ENCODE measurements around the gene BCL2L1.

Gene BCL2L1

GRCh38 chr20:31705598-31706597, 16.8 kb downstream of the BCL2L1 start:
- no peak overlapping the region for H3K4me3 ChIP-seq (ENCODE audit: low read depth in 1 of 2, low read length in 2 of 2)
- peaks cover 10% of the 10 kb centered on the region for H3K4me1 ChIP-seq (ENCODE audit: insufficient read depth, low read length)
- H3K36me3 ChIP-seq (ENCODE audit: insufficient read depth, low read length): peaks cover 22% of the 10 kb centered on the region
- no peak overlapping the region for H3K9ac ChIP-seq (ENCODE audit: low read length)
- no peaks in the 10 kb centered on the region for H3K27me3 ChIP-seq (ENCODE audit: control insufficient read depth in 1 of 2, insufficient read depth in 2 of 2, low read length in 2 of 2)
- no peak overlapping the region for H3K27ac ChIP-seq (ENCODE audit: low read depth, low read length)
- H3K9me3 ChIP-seq (ENCODE audit: low read length): no peaks in the 10 kb centered on the region

- no peaks in the 10 kb centered on the region for H3K27me3 ChIP-seq (ENCODE audit: control insufficient read depth in 1 of 2, insufficient read depth in 2 of 2, low read length in 2 of 2)
- no peak overlapping the region for H3K4me3 ChIP-seq (ENCODE audit: low read depth in 1 of 2, low read length in 2 of 2)
- peaks cover 20% of the 10 kb centered on the region for H3K36me3 ChIP-seq (ENCODE audit: insufficient read depth, low read length)
- peaks cover 15% of the 10 kb centered on the region for H3K4me1 ChIP-seq (ENCODE audit: insufficient read depth, low read length)
- no peaks in the 10 kb centered on the region for H3K9me3 ChIP-seq (ENCODE audit: low read length)
- H3K9ac ChIP-seq (ENCODE audit: low read length): no peak overlapping the region
- H3K27ac ChIP-seq (ENCODE audit: low read depth, low read length): no peak overlapping the region
Measured at GRCh38 chr20:31705191-31705590, 17.5 kb downstream of the BCL2L1 start.

- peaks cover 22% of the 10 kb centered on the region for H3K4me1 ChIP-seq (ENCODE audit: insufficient read depth, low read length)
- peak overlapping the region; percentile 21 for H3K27ac ChIP-seq (ENCODE audit: low read depth, low read length)
- peaks cover 20% of the 10 kb centered on the region for H3K36me3 ChIP-seq (ENCODE audit: insufficient read depth, low read length)
- H3K9me3 ChIP-seq (ENCODE audit: low read length): no peaks in the 10 kb centered on the region
- no peaks in the 10 kb centered on the region for H3K27me3 ChIP-seq (ENCODE audit: control insufficient read depth in 1 of 2, insufficient read depth in 2 of 2, low read length in 2 of 2)
- no peak overlapping the region for H3K4me3 ChIP-seq (ENCODE audit: low read depth in 1 of 2, low read length in 2 of 2)
- no peak overlapping the region for H3K9ac ChIP-seq (ENCODE audit: low read length)
Measured at GRCh38 chr20:31704225-31705119, 18.2 kb downstream of the BCL2L1 start.

GRCh38 chr20:31701591-31701990, 21.1 kb downstream of the BCL2L1 start:
- no peak overlapping the region for H3K4me3 ChIP-seq (ENCODE audit: low read depth in 1 of 2, low read length in 2 of 2)
- H3K4me1 ChIP-seq (ENCODE audit: insufficient read depth, low read length): peaks cover 16% of the 10 kb centered on the region
- H3K27ac ChIP-seq (ENCODE audit: low read depth, low read length): no peak overlapping the region
- peaks cover 3% of the 10 kb centered on the region for H3K36me3 ChIP-seq (ENCODE audit: insufficient read depth, low read length)
- H3K9me3 ChIP-seq (ENCODE audit: low read length): no peaks in the 10 kb centered on the region
- H3K27me3 ChIP-seq (ENCODE audit: control insufficient read depth in 1 of 2, insufficient read depth in 2 of 2, low read length in 2 of 2): no peaks in the 10 kb centered on the region
- H3K9ac ChIP-seq (ENCODE audit: low read length): no peak overlapping the region

GRCh38 chr20:31700747-31701146, 21.9 kb downstream of the BCL2L1 start:
- peaks cover 16% of the 10 kb centered on the region for H3K4me1 ChIP-seq (ENCODE audit: insufficient read depth, low read length)
- H3K36me3 ChIP-seq (ENCODE audit: insufficient read depth, low read length): no peaks in the 10 kb centered on the region
- no peak overlapping the region for H3K27ac ChIP-seq (ENCODE audit: low read depth, low read length)
- H3K9ac ChIP-seq (ENCODE audit: low read length): no peak overlapping the region
- H3K27me3 ChIP-seq (ENCODE audit: control insufficient read depth in 1 of 2, insufficient read depth in 2 of 2, low read length in 2 of 2): no peaks in the 10 kb centered on the region
- no peaks in the 10 kb centered on the region for H3K9me3 ChIP-seq (ENCODE audit: low read length)
- no peak overlapping the region for H3K4me3 ChIP-seq (ENCODE audit: low read depth in 1 of 2, low read length in 2 of 2)

GRCh38 chr20:31699801-31700728, 22.6 kb downstream of the BCL2L1 start:
- Histone ChIP-seq H3K27ac (ENCODE audit: low read depth, low read length) (peak overlapping the region; percentile 52), H3K36me3 (ENCODE audit: insufficient read depth, low read length) (no peaks in the 10 kb centered on the region), H3K27me3 (ENCODE audit: control insufficient read depth in 1 of 2, insufficient read depth in 2 of 2, low read length in 2 of 2) (no peaks in the 10 kb centered on the region), H3K4me1 (ENCODE audit: insufficient read depth, low read length) (peaks cover 16% of the 10 kb centered on the region), H3K9ac (ENCODE audit: low read length) (no peak overlapping the region), H3K9me3 (ENCODE audit: low read length) (no peaks in the 10 kb centered on the region), H3K4me3 (ENCODE audit: low read depth in 1 of 2, low read length in 2 of 2) (no peak overlapping the region)

GRCh38 chr20:31698803-31699718, 23.6 kb downstream of the BCL2L1 start:
- Histone ChIP-seq H3K9ac (ENCODE audit: low read length) (no peak overlapping the region), H3K27ac (ENCODE audit: low read depth, low read length) (peak overlapping the region; percentile 61), H3K9me3 (ENCODE audit: low read length) (no peaks in the 10 kb centered on the region), H3K27me3 (ENCODE audit: control insufficient read depth in 1 of 2, insufficient read depth in 2 of 2, low read length in 2 of 2) (no peaks in the 10 kb centered on the region), H3K4me1 (ENCODE audit: insufficient read depth, low read length) (peaks cover 16% of the 10 kb centered on the region), H3K4me3 (ENCODE audit: low read depth in 1 of 2, low read length in 2 of 2) (peak overlapping the region in 1 of 2 donors; percentile 4), H3K36me3 (ENCODE audit: insufficient read depth, low read length) (no peaks in the 10 kb centered on the region)

GRCh38 chr20:31698243-31698802, 24.3 kb downstream of the BCL2L1 start:
- Histone ChIP-seq H3K36me3 (ENCODE audit: insufficient read depth, low read length) (no peaks in the 10 kb centered on the region), H3K9me3 (ENCODE audit: low read length) (no peaks in the 10 kb centered on the region), H3K4me1 (ENCODE audit: insufficient read depth, low read length) (peaks cover 16% of the 10 kb centered on the region), H3K4me3 (ENCODE audit: low read depth in 1 of 2, low read length in 2 of 2) (no peak overlapping the region), H3K27ac (ENCODE audit: low read depth, low read length) (peak overlapping the region; percentile 61), H3K9ac (ENCODE audit: low read length) (no peak overlapping the region), H3K27me3 (ENCODE audit: control insufficient read depth in 1 of 2, insufficient read depth in 2 of 2, low read length in 2 of 2) (no peaks in the 10 kb centered on the region)

- H3K4me1 ChIP-seq (ENCODE audit: insufficient read depth, low read length): peaks cover 16% of the 10 kb centered on the region
- peaks cover 3% of the 10 kb centered on the region for H3K36me3 ChIP-seq (ENCODE audit: insufficient read depth, low read length)
- H3K27me3 ChIP-seq (ENCODE audit: control insufficient read depth in 1 of 2, insufficient read depth in 2 of 2, low read length in 2 of 2): no peaks in the 10 kb centered on the region
- H3K9me3 ChIP-seq (ENCODE audit: low read length): no peaks in the 10 kb centered on the region
- H3K27ac ChIP-seq (ENCODE audit: low read depth, low read length): no peak overlapping the region
- H3K4me3 ChIP-seq (ENCODE audit: low read depth in 1 of 2, low read length in 2 of 2): no peak overlapping the region
- H3K9ac ChIP-seq (ENCODE audit: low read length): no peak overlapping the region
Measured at GRCh38 chr20:31695849-31696804, 26.5 kb downstream of the BCL2L1 start.
